GM13977 (cell line): ENCODE results near the gene LDAH.

Experiments
- DNase-seq: peaks from one replicate; pipeline ENCODE4 v3.0.0; 2012; ENCODE audit warnings: low spot score
- in situ Hi-C: fragments of 300-500 bp; cut with MboI; formaldehyde crosslinking; loops from one replicate; pipeline ENCODE4 v1.12.0; 2022; ENCODE audit warnings: low sequenced_read_pairs, low pct_unique_long_range_greater_than_20kb, mixed read lengths, inconsistent platforms; ENCODE audit not compliant: unreplicated experiment
- TF ChIP-seq, protein P1 (sequence below): IDR thresholded peaks from 2 replicates; pipeline ENCODE4 v1.5.1; 2012; ENCODE audit warnings: mild to moderate bottlenecking, control low read depth; ENCODE audit not compliant: insufficient read depth; ENCODE audit errors: extremely low read depth, missing control alignments

Gene LDAH

DNA sequence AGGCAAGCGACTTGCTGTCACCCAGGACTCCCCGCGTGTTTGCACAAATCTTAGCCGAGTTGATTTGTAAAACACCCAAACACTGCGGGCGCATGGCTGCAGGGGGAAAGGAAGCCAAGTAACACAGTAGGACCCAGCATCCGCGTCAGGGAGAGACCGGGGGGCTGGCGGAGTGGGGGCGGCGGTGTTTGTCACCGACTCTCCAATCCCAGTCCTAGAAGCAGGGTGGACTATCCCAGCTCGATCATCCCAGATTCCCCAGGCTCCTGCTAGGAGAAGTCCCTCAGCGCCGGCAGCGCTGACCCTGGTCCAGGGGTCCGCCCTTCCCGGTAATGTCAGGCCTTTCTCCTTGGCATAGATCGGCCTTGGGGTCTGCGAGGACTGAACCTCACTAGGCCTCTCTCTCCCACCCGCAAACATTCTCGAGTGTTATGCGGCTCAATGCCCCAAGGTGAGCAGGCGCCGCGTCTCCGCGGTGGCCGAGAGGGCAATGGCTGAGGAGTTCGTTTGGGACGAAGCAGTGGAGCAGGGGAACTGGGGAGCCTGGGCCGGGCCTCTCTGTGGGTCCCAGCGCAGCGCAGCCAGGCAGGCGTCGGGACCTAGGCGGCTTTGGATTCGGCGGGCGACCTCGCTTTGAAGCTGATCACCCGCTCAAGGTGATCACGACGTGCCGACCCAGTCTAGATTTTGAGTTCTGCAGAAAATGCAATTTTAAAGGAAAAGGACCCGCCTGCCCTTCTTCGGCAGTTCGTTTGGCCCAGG lies 157.5 kb downstream of the LDAH start:
- TF ChIP-seq, protein P1, sequence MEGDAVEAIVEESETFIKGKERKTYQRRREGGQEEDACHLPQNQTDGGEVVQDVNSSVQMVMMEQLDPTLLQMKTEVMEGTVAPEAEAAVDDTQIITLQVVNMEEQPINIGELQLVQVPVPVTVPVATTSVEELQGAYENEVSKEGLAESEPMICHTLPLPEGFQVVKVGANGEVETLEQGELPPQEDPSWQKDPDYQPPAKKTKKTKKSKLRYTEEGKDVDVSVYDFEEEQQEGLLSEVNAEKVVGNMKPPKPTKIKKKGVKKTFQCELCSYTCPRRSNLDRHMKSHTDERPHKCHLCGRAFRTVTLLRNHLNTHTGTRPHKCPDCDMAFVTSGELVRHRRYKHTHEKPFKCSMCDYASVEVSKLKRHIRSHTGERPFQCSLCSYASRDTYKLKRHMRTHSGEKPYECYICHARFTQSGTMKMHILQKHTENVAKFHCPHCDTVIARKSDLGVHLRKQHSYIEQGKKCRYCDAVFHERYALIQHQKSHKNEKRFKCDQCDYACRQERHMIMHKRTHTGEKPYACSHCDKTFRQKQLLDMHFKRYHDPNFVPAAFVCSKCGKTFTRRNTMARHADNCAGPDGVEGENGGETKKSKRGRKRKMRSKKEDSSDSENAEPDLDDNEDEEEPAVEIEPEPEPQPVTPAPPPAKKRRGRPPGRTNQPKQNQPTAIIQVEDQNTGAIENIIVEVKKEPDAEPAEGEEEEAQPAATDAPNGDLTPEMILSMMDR: no peak
- in situ Hi-C loops: loop anchor here (10.0 kb wide), 1 partner anchor 299 kb away; no protein-coding TSS in a partner anchor
- no peak for DNase-seq

DNA sequence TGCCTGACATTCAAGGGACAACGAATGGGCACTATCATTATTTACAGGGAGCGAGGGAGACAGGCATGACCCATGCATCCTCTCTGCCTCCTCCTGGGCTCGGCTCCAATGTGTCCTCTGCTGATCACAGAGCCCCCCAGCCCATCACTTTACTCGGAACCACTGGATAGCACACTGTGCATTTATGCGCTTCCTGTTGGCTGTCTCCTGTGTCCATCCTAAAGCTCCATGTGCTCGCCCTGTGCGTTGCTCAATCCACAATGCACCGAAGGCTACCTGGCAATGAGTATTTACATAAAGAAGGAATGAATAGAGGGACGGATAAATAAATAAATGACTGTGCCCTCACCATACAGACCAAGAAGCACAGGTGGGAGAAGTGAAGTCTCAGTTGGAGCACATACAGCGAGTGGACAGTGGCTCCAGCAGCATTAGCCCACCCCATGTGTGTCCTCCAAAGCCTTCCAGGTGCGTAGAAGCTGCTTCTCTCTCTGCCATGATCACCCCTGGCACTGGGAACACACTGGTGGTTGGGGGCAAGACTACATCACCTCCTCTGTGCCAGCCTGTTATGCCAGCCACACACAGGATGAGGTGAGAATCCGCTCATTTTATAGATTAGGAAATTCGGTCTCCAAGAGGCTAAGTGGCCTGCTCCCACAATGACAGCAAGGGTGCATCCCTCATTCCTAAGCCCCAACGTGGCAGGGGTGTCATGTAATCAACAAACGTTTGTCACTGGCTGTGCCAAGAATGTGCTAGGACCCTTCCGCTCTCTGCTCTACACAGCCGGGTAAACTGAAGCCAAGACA lies 158.3 kb downstream of the LDAH start:
- TF ChIP-seq, protein P1: no peak
- no peak for DNase-seq
- in situ Hi-C loops: loop anchor here (10.0 kb wide), 1 partner anchor 300 kb away; no protein-coding TSS in a partner anchor

DNA sequence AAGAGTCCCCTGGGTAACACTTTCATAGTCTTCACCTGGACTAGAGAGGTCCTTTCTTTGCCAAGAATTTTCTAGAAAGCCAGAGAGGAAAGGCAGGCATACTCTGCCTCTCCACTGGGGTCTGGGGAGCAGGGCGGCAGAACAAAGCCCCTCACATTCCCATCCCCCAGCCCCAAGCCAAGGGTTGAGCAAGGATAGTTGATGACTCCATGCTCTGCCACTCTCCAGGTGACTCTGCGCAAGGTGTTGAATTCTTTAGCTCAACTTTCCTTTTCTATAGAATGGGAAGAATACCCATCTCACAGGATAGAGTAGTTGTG lies 158.9 kb downstream of the LDAH start:
- TF ChIP-seq, protein P1: no peak
- in situ Hi-C loops: loop anchor here (10.0 kb wide), 1 partner anchor 301 kb away; no protein-coding TSS in a partner anchor
- no peak for DNase-seq

DNA sequence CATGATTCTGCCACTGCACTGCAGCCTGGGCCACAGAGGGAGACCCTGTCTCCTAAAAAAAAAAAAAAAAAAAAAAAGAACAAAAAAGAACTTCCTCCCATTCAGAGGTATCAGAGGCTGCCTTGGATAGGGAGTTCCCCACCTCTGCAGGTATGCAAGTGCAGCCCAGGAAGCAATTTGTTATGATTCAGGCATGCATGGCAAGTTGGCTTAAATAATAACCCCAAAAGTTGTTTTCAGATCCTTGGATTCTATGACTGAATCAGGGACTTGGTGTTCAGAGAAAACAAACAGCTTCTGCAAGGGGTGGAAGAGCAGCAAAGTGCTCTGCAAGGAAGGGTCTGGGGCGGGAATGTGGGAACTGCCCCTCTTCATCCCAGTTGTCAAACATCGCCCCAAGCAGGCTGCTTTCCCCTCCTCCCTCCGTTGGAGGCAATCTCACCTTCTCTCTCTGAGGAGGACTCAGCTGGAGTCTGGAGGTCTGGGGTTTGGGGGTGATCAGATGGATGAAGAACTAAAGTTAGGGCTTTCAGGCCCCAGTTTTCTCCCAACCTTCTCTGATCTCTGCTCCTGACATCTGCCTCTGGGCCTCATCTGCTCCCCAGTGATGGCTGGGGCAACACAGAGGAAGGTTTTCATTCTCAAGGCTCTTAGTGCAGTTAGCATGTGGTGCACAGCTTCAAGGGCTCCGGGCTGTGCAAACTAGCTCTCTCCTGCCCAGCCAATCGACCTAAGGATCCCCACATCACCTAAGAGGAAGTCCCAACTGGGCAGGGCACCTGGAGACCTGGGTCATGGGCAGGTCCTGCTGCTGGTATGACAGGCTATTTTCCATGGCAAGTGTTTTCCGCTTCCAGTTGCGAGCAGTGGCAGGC lies 159.5 kb downstream of the LDAH start:
- TF ChIP-seq, protein P1: no peak
- DNase-seq: no peak
- in situ Hi-C loops: loop anchor here (10.0 kb wide), 1 partner anchor 301 kb away; no protein-coding TSS in a partner anchor

DNA sequence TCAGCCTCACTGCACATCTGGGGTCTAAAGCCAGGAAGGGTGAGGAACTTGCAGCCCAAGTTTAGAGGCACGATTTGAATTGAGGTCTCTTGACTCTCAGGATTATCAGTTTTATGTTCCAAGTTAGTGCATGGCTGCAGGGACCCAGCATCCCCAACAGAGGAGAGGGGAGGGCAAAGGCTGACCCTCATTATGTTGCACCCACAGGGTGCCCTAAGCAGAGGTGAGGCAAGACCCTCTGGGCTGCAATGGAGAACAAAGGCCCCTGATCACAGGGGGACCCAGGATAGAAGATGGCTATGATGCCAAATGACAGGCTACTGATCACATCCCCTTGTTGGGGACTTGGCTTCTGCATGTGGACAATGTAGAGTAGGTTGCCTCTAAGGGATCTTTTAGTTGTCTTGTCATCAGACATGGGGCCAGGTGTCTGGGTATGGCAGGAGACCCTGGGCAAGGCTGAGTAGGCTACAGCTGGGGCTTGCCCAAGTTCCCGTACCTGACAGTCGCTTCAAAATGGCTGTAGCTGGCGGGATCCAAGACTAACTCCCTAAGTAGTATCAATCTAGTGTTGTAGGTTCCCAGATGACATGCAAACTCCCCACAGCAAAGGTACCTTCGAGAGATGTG lies 160.5 kb downstream of the LDAH start:
- in situ Hi-C loops: loop anchor here (10.0 kb wide), 1 partner anchor 302 kb away; no protein-coding TSS in a partner anchor
- TF ChIP-seq, protein P1: no peak
- no peak for DNase-seq
